ENCODE measurements around the gene CCDC136. TPM values are rescaled to one million over a fixed set of nuclear protein-coding genes. Genes with fewer than 3 reads are reported as not detected.

CCDC136 gene
- 11.1 and 15.6 TPM in 2 replicates for total RNA-seq

GRCh38 chr7:128791121-128791971, at the start of gene CCDC136:
TSS of gene CCDC136 (plus strand) at chr7:128791968. CDS start at chr7:128792412, 444 bp downstream.

GRCh38 chr7:128775744-128776474, 15.9 kb upstream of the CCDC136 start, which contains the start of gene OPN1SW:
TSS of gene OPN1SW (minus strand) at chr7:128775794. CDS start at chr7:128775781, 13 bp downstream.

GRCh38 chr7:128830231-128831177, 38.7 kb downstream of the CCDC136 start, which contains the start of gene FLNC:
TSS of gene FLNC (plus strand) at chr7:128830406. CDS start at chr7:128830638, 232 bp downstream.

GRCh38 chr7:128862571-128863432, 71.0 kb downstream of the CCDC136 start, which contains the start of gene ATP6V1F:
TSS of gene ATP6V1F (plus strand) at chr7:128862856. CDS start at chr7:128862905, 49 bp downstream.

Other genes starting within 250 kb of the CCDC136 start
- 1.5 TPM in 2 replicates for gene GARIN1A, start 119.7 kb upstream of the CCDC136 start, total RNA-seq
- 765 and 1,135 TPM in 2 replicates for gene CALU, start 52.6 kb upstream of the CCDC136 start, total RNA-seq
- not detected in 2 replicates for gene OPN1SW, start 16.2 kb upstream of the CCDC136 start, total RNA-seq
- 265 and 462 TPM in 2 replicates for gene FLNC, start 38.4 kb downstream of the CCDC136 start, total RNA-seq
- 85.5 and 156 TPM in 2 replicates for gene ATP6V1F, start 70.9 kb downstream of the CCDC136 start, total RNA-seq
- gene KCP, start 118.7 kb downstream of the CCDC136 start, total RNA-seq = under 0.01 and 0.66 TPM in 2 replicates
- 0.83 TPM in 1 of 2 replicates, not detected in the other for gene IRF5, start 146.0 kb downstream of the CCDC136 start, total RNA-seq

Measured in smooth muscle cell of trachea (primary cell).